Astrocyte (in vitro differentiated cells and primary cell): ENCODE measurements around the gene HPN.

Experiments
- EZH2 ChIP-seq: IDR thresholded peaks from 2 replicates; pipeline ENCODE4 v1.6.1; 2012; ENCODE audit warnings: mild to moderate bottlenecking, low read length, inconsistent platforms; ENCODE audit not compliant: insufficient read depth
- TF ChIP-seq, protein P1 (sequence below): IDR thresholded peaks from 2 replicates; pipeline ENCODE4 v1.5.1; 2011; ENCODE audit warnings: low read depth, mild to moderate bottlenecking, inconsistent platforms, low read length, moderate library complexity; ENCODE audit not compliant: insufficient read depth

DNA sequence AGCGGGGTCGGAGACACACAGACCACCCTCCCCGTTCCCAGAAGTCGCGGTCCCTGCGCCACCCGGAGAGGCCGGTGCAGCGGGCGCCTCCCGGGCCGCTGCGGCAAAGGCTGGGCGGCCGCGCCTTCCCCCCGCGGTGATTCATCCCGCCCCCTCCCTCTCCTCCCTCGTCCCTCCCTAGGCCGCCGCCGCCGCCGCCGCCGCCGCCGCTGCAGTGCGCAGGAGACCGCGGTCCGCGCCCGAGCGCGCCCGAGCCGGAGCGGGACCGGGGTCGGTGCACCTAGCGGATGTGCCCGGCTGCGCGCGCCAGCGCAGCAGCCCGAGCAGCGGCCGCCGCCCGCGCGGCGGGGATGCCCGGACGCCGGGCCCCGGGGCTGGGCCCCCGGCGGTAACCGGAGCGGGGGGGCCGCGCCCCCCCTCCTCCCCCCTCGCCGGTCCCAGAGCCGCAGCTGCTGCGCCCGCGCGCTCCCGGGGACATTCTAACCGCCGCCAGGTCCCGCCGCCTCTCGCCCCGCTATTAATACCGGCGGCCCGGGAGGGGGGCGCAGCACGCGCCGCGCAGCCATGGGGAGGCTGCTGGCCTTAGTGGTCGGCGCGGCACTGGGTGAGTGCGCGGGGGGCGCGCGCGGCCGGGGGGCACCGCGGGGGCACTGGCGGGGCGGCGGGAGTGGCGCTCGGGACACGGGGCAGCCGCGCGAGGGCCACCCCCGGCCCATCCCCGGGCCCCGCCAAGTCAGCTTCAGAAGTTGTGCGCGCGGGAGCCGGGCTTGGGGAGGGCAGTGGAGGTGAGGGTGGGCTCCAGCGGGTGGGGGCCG lies 11.1 kb upstream of the HPN start, which contains the start of gene SCN1B:
- TF ChIP-seq, protein P1, sequence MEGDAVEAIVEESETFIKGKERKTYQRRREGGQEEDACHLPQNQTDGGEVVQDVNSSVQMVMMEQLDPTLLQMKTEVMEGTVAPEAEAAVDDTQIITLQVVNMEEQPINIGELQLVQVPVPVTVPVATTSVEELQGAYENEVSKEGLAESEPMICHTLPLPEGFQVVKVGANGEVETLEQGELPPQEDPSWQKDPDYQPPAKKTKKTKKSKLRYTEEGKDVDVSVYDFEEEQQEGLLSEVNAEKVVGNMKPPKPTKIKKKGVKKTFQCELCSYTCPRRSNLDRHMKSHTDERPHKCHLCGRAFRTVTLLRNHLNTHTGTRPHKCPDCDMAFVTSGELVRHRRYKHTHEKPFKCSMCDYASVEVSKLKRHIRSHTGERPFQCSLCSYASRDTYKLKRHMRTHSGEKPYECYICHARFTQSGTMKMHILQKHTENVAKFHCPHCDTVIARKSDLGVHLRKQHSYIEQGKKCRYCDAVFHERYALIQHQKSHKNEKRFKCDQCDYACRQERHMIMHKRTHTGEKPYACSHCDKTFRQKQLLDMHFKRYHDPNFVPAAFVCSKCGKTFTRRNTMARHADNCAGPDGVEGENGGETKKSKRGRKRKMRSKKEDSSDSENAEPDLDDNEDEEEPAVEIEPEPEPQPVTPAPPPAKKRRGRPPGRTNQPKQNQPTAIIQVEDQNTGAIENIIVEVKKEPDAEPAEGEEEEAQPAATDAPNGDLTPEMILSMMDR = no peak
- no peak for TF ChIP-seq EZH2
